Right lobe of liver (tissue), 6 donors: Measurements from ENCODE around the gene DHRS1. TPM values are rescaled to one million over a fixed set of nuclear protein-coding genes. Genes with fewer than 3 reads are reported as not detected.

ENCODE experiments used
- ATAC-seq, 4 donors: fragments of 200-7000 bp; cut with Tn5 transposase; one replicate each; pipeline ENCODE4 v1.9.1; 2020; ENCODE audit warnings: mild to moderate bottlenecking in 4 of 4, moderate library complexity in 4 of 4
- DNase-seq, 3 donors: peaks; one replicate each; pipeline ENCODE4 v3.0.0-alpha.2; 2020
- H3K27ac ChIP-seq, 3 donors: fragments of 200-600 bp; one replicate each; pipeline ENCODE4 v1.8.0; 2022
- H3K27me3 ChIP-seq, 2 donors: fragments of 200-600 bp; one replicate each; pipeline ENCODE4 v1.8.0; 2022
- H3K36me3 ChIP-seq, 4 donors: fragments of 200-600 bp; sonication (generic) in 1 of 4; one replicate each; pipeline versions ENCODE4 v1.5.1 to v1.8.0; 2017 to 2022; ENCODE audit warnings: control low read depth in 1 of 4
- H3K4me1 ChIP-seq, 4 donors: fragments of 200-600 bp; sonication (generic) in 1 of 4; one replicate each; pipeline versions ENCODE4 v1.5.1 to v1.8.0; 2017 to 2022; ENCODE audit warnings: control low read depth in 1 of 4
- H3K4me3 ChIP-seq, 3 donors: fragments of 200-600 bp; one replicate each; pipeline ENCODE4 v1.8.0; 2022
- H3K9me3 ChIP-seq, 4 donors: fragments of 200-600 bp; sonication (generic) in 1 of 4; one replicate each; pipeline versions ENCODE4 v1.5.1 to v1.8.0; 2017 to 2022; ENCODE audit warnings: control low read depth in 1 of 4
- POLR2A ChIP-seq: fragments of 450-650 bp; IDR thresholded peaks from one replicate; pipeline ENCODE4 v1.6.1; 2017; ENCODE audit warnings: antibody characterized with exemption, mild to moderate bottlenecking
- WGBS: methylation state at CpG from one replicate; pipeline ENCODE4 v1.1.6; 2018; ENCODE audit warnings: low coverage, low lambda C conversion rate; ENCODE audit not compliant: insufficient coverage; ENCODE audit errors: missing lambda C conversion rate; 5-methylcytosine and 5-hydroxymethylcytosine counted together
- intact Hi-C, 2 donors: fragments of 100-400 bp; cut with DNase I; formaldehyde crosslinking; loops; one replicate each; pipeline versions ENCODE4 v1.11.2 to v1.14.1; 2022
- total RNA-seq, 6 experiments: library from RNA; depleted of rRNA in 2 of 6; stranded (reverse); fragments of >200 nt in 2 of 6; fragmentation: NEBNext Ultra II Directional in 3 of 6; extraction: Animal tissue kit (Norgen Biotek cat#: 25700) in 3 of 6; gene quantifications; one replicate each; pipeline versions ENCODE4 v1.1.0 to v1.2.4, GENCODE V29; 2016 to 2023
- TF ChIP-seq, protein P1 (sequence below), 4 donors: fragments of 200-600 bp in 3 of 4; fragments of 450-650 bp in 1 of 4; IDR thresholded peaks; one replicate each; pipeline versions ENCODE4 v1.5.1 to v1.8.0; 2016 to 2022; ENCODE audit warnings: antibody characterized with exemption in 4 of 4, mild to moderate bottlenecking in 2 of 4
- donor health status: DM: no; HTN: yes; CAD: no.
- donor health status: DM: no; HTN: no; CAD: no.
- donor health status: DM: no; HTN: no; CAD: no.
- donor health status: DM: no; HTN: yes; CAD: no.
- donor health status: DM: no; HTN: yes; CAD: no.

DHRS1 gene
- total RNA-seq, 6 experiments from 2014 or later: 49.1 to 89.3 (median 60.1) TPM

DNA sequence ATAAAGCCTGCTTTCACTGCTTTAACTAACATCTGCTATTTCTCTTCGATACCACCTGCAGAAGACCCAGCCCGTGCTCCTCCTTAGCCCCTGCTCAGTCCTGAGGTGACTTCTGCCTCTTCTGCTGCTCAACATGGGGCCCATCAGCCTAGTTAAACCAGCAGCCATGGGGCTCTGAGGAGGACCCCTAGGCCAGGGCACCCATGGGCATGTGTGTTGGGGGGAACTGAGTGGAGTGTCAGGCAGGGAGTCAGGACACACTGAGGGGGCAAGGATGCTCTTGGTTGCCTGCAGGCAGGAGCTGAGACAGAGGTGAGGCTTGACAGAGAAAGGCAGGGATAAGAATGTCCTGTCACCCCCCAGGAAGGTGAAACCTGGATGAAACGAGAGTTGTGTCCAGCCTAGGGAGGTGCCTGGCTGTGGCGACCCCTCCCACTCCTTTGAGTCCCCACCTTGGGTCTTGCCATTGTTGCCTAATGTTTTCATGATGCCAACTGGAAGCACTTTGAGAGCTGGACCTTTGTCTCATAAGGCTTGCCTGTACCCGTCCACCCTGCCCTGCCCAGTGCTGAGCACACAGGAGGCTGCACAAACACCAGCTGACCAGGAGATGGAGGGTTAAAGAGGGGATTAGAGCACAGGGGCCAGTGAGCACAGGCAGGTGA lies 15.7 kb downstream of the DHRS1 start:
- intact Hi-C loops: no loop called here
- H3K4me1 ChIP-seq: no peaks in the 10 kb centered on the region
- DNase-seq (no peak), ATAC-seq (no peak)
- no peaks in the 10 kb centered on the region for H3K9me3 ChIP-seq
- WGBS: 88% methylated on average over 1 of the region's 5 CpGs
- TF ChIP-seq POLR2A: no peak
- TF ChIP-seq, protein P1, sequence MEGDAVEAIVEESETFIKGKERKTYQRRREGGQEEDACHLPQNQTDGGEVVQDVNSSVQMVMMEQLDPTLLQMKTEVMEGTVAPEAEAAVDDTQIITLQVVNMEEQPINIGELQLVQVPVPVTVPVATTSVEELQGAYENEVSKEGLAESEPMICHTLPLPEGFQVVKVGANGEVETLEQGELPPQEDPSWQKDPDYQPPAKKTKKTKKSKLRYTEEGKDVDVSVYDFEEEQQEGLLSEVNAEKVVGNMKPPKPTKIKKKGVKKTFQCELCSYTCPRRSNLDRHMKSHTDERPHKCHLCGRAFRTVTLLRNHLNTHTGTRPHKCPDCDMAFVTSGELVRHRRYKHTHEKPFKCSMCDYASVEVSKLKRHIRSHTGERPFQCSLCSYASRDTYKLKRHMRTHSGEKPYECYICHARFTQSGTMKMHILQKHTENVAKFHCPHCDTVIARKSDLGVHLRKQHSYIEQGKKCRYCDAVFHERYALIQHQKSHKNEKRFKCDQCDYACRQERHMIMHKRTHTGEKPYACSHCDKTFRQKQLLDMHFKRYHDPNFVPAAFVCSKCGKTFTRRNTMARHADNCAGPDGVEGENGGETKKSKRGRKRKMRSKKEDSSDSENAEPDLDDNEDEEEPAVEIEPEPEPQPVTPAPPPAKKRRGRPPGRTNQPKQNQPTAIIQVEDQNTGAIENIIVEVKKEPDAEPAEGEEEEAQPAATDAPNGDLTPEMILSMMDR (IDR thresholded peaks at IDR 0.05): no peak
- no peak overlapping the region for H3K4me3 ChIP-seq
- no peaks in the 10 kb centered on the region for H3K27me3 ChIP-seq
- H3K27ac ChIP-seq: no peak overlapping the region
- H3K36me3 ChIP-seq: no peaks in the 10 kb centered on the region

DNA sequence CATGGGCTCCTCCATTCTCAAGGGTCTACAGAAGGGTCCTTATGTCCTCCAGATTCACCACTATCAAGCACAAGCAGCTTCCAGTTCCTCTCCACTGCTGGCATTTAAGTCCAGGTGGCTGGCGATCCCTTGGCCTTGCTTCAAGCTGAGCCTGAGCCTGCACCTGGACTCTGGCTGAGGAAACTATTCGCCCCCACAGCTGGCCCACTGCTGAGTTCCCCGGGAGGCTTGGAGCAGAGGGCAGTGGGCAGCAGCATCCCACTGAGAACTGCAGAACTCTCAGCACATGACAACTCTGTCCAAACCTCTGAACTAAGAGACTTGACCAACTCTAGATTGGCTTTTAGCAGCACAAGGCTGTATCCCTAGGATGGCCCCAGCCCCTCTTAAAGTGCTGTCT lies 16.8 kb downstream of the DHRS1 start:
- no peak overlapping the region for H3K27ac ChIP-seq
- H3K9me3 ChIP-seq: no peaks in the 10 kb centered on the region
- H3K4me3 ChIP-seq: no peak overlapping the region
- DNase-seq (no peak), ATAC-seq (no peak)
- WGBS: no CpG with 5 or more reads among the region's 3 CpGs
- TF ChIP-seq POLR2A: no peak
- TF ChIP-seq, protein P1 (IDR thresholded peaks at IDR 0.05): no peak
- H3K27me3 ChIP-seq: no peaks in the 10 kb centered on the region
- no peaks in the 10 kb centered on the region for H3K36me3 ChIP-seq
- intact Hi-C loops: no loop called here
- H3K4me1 ChIP-seq: no peaks in the 10 kb centered on the region

DNA sequence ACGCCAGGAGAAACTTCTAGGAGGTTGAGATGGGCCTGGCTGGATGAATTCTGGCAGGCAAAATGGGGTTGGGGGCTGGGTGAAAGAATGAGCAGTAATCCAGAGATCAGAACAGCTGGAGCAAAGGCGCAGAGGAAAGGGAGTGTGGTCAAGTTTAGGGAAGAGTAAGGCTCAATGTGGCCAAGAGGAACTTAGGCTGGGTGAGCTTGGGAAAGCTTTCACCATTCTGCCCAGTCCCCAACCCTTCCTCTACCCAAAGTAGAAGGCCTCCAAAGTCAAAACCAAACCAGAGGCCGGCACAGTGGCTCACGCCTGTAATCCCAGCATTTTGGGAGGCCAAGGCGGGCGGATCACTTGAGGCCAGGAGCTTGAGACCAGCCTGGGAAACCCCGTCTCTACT lies 17.9 kb downstream of the DHRS1 start:
- H3K36me3 ChIP-seq: no peaks in the 10 kb centered on the region
- peak in 3 of 4 donors; percentile 14 to 42 (median 18) for ATAC-seq
- no peaks in the 10 kb centered on the region for H3K4me1 ChIP-seq
- no peak overlapping the region for H3K27ac ChIP-seq
- no peaks in the 10 kb centered on the region for H3K27me3 ChIP-seq
- H3K4me3 ChIP-seq: no peak overlapping the region
- WGBS: 60% methylated on average over 4 of the region's 7 CpGs
- no peak for DNase-seq
- H3K9me3 ChIP-seq: no peaks in the 10 kb centered on the region
- TF ChIP-seq POLR2A: no peak
- TF ChIP-seq, protein P1 (IDR thresholded peaks at IDR 0.05): no peak
- intact Hi-C loops: no loop called here

DNA sequence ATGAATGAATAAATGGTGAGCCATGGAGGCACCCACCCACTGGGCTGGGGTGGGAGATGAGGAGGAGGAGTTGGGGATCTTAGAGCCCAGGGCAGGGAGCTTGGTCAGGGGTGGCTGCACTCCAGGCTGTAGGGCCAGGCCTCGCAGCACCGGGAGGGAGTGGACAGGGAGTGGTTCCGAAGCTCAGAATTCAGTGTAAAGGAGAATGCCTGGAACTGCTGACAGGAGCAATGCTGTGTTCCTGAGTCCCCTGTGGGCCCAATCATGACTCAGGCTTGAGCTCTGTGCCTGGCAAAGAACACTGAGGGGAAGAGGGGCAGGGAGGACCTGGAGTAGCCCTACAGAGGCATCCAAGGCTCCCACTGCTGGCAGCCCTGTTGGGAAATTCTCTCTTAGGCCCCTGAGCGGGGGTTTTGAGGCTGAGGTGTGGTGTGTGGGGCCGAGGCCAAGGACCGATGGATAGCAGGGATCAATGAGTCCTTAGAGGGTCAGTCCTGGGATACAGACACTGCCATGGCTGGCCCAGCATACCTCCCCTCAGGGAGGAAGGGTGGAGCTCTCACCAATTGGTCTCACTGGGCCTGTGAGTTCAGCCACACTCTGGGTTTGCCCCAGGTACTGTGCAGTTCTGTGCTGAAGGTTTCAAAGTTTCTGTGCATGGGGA lies 18.7 kb downstream of the DHRS1 start:
- DNase-seq (no peak), ATAC-seq (peak in 1 of 4 donors; percentile 9)
- H3K4me3 ChIP-seq: no peak overlapping the region
- no peak overlapping the region for H3K27ac ChIP-seq
- H3K36me3 ChIP-seq: no peaks in the 10 kb centered on the region
- no peak for TF ChIP-seq POLR2A
- TF ChIP-seq, protein P1 (IDR thresholded peaks at IDR 0.05): no peak
- no peaks in the 10 kb centered on the region for H3K4me1 ChIP-seq
- no peaks in the 10 kb centered on the region for H3K27me3 ChIP-seq
- H3K9me3 ChIP-seq: no peaks in the 10 kb centered on the region
- intact Hi-C loops: no loop called here
- 80% methylated on average over 1 of the region's 6 CpGs for WGBS
